OCI-LY1 (cell line): ENCODE data around the gene GFRA3.

Experiments
- H2AFZ ChIP-seq: fragments of 200-600 bp; sonication (generic), shearing (Covaris generic); 2 replicates; pipeline ENCODE4 v1.6.0; 2014; ENCODE audit warnings: antibody characterized with exemption, mild to moderate bottlenecking, low read length
- H3F3A ChIP-seq: fragments of 200-600 bp; sonication (generic), shearing (Covaris generic); 2 replicates; pipeline ENCODE4 v1.6.0; 2014; ENCODE audit warnings: mild to moderate bottlenecking, antibody characterized with exemption, low read length, moderate library complexity; ENCODE audit not compliant: insufficient read depth
- H3K27ac ChIP-seq: fragments of 200-600 bp; sonication (generic); 2 replicates; pipeline ENCODE4 v1.5.1; 2014; ENCODE audit warnings: low read length, mixed run types, mild to moderate bottlenecking, low read depth; ENCODE audit not compliant: poor library complexity, severe bottlenecking
- H3K27me3 ChIP-seq: fragments of 200-600 bp; sonication (generic); 2 replicates; pipeline ENCODE4 v1.6.0; 2014; ENCODE audit warnings: antibody characterized with exemption, mild to moderate bottlenecking, low read length, moderate library complexity; ENCODE audit not compliant: insufficient read depth
- H3K36me3 ChIP-seq: fragments of 200-600 bp; sonication (generic); 2 replicates; pipeline ENCODE4 v1.6.1; 2014; ENCODE audit warnings: mild to moderate bottlenecking, antibody characterized with exemption, low read length, moderate library complexity, mixed read lengths; ENCODE audit not compliant: insufficient read depth
- H3K4me1 ChIP-seq: fragments of 200-600 bp; sonication (generic); 2 replicates; pipeline ENCODE4 v1.5.1; 2014; ENCODE audit warnings: mild to moderate bottlenecking, low read length, moderate library complexity; ENCODE audit not compliant: insufficient read depth, severe bottlenecking
- H3K4me2 ChIP-seq: fragments of 200-600 bp; sonication (generic), shearing (Covaris generic); 2 replicates; pipeline ENCODE4 v1.6.1; 2014; ENCODE audit warnings: low read length
- H3K4me3 ChIP-seq: fragments of 200-600 bp; sonication (generic); 2 replicates; pipeline ENCODE4 v1.5.1; 2014; ENCODE audit warnings: low read length, low read depth, mild to moderate bottlenecking, mixed read lengths; ENCODE audit not compliant: poor library complexity, severe bottlenecking
- H3K79me2 ChIP-seq: fragments of 200-600 bp; shearing (Covaris generic); 2 replicates; pipeline ENCODE4 v1.6.1; 2016; ENCODE audit warnings: mixed run types, low read length, mixed read lengths; ENCODE audit not compliant: insufficient read depth
- H3K9ac ChIP-seq: fragments of 200-600 bp; sonication (generic), shearing (Covaris generic); 2 replicates; pipeline ENCODE4 v1.6.1; 2014; ENCODE audit warnings: mild to moderate bottlenecking, low read length, mixed read lengths
- H3K9me2 ChIP-seq: fragments of 200-600 bp; sonication (generic), shearing (Covaris generic); 2 replicates; pipeline ENCODE4 v1.6.1; 2014; ENCODE audit warnings: low read depth, mild to moderate bottlenecking, low read length, mixed read lengths
- H3K9me3 ChIP-seq: fragments of 200-600 bp; shearing (Covaris generic); 2 replicates; pipeline ENCODE4 v1.6.1; 2014; ENCODE audit warnings: low read length, mixed read lengths
- H4K20me1 ChIP-seq: fragments of 200-600 bp; sonication (generic), shearing (Covaris generic); 2 replicates; pipeline ENCODE4 v1.6.0; 2016; ENCODE audit warnings: mild to moderate bottlenecking, low read length; ENCODE audit not compliant: insufficient read depth
- EZH2 ChIP-seq: fragments of 200-600 bp; sonication (generic), shearing (Covaris generic); IDR thresholded peaks from 2 replicates; pipeline ENCODE4 v1.8.0; 2017; ENCODE audit warnings: borderline replicate concordance, mixed run types, mild to moderate bottlenecking, antibody characterized with exemption, low read length, moderate library complexity, mixed read lengths
- TF ChIP-seq, protein P1 (sequence below): fragments of 200-600 bp; sonication (generic), shearing (Covaris generic); IDR thresholded peaks from 2 replicates; pipeline ENCODE4 v1.5.1; 2017; ENCODE audit warnings: mild to moderate bottlenecking, antibody characterized with exemption, low read length, moderate library complexity, mixed read lengths

The GFRA3 gene

DNA sequence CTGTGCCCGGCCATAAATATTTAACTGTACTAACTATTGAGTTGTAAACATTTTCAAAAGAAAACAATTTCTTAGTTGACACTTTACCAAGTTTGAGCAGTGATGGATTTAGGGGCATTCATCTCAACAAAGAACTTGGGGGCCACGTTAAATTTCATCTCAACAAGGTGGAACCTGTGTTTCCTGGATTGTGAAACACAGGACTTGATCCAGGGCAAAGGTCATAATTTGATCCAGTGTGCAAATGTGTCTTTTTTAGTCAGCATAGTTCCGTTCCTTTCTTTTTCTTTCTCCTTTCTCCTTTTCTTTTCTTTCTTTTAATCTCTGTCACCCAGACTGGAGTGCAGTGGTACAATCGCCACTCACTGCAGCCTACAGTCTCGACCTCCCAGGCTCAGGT, 3.1 kb downstream of the GFRA3 start:
- no peak overlapping the region for H3K4me3 ChIP-seq
- no peaks in the 10 kb centered on the region for H3K36me3 ChIP-seq
- no peaks in the 10 kb centered on the region for H3K27me3 ChIP-seq
- no peak overlapping the region for H3K9ac ChIP-seq
- no peak overlapping the region for H3K4me2 ChIP-seq
- H2AFZ ChIP-seq = no peak overlapping the region
- no peaks in the 10 kb centered on the region for H3F3A ChIP-seq
- no peaks in the 10 kb centered on the region for H3K9me3 ChIP-seq
- peaks cover 8% of the 10 kb centered on the region for H3K4me1 ChIP-seq
- H3K27ac ChIP-seq = no peak overlapping the region
- no peaks in the 10 kb centered on the region for H3K9me2 ChIP-seq
- TF ChIP-seq, protein P1, sequence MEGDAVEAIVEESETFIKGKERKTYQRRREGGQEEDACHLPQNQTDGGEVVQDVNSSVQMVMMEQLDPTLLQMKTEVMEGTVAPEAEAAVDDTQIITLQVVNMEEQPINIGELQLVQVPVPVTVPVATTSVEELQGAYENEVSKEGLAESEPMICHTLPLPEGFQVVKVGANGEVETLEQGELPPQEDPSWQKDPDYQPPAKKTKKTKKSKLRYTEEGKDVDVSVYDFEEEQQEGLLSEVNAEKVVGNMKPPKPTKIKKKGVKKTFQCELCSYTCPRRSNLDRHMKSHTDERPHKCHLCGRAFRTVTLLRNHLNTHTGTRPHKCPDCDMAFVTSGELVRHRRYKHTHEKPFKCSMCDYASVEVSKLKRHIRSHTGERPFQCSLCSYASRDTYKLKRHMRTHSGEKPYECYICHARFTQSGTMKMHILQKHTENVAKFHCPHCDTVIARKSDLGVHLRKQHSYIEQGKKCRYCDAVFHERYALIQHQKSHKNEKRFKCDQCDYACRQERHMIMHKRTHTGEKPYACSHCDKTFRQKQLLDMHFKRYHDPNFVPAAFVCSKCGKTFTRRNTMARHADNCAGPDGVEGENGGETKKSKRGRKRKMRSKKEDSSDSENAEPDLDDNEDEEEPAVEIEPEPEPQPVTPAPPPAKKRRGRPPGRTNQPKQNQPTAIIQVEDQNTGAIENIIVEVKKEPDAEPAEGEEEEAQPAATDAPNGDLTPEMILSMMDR = no peak
- no peak for TF ChIP-seq EZH2
- no peaks in the 10 kb centered on the region for H3K79me2 ChIP-seq
- H4K20me1 ChIP-seq = no peaks in the 10 kb centered on the region

DNA sequence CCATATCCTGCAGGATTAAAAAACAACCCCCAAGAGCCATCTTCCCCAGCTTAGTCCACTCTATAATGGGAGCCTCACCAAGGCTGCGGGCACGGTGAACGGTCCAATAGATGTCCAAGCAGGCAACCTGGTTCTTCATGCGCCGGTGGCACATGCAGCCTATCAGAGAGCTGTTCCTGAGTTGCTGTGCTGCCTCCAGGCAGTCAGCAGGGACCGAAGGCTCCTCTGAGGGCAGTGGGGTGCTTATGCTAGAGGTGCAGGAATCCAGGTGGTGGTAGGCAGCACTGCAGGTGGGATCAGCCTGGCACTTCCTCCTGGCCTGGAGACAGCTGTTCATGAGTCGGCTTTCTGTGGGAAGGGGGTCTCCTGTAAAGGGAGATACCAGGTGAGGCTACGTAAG, 10.2 kb downstream of the GFRA3 start:
- Histone ChIP-seq H3F3A (no peaks in the 10 kb centered on the region), H3K9me3 (no peaks in the 10 kb centered on the region), H3K9me2 (no peaks in the 10 kb centered on the region), H2AFZ (no peak overlapping the region), H3K36me3 (no peaks in the 10 kb centered on the region), H3K9ac (no peak overlapping the region), H3K4me3 (no peak overlapping the region), H3K27me3 (peaks cover 3% of the 10 kb centered on the region; the same call in 1 of the 2 replicates), H3K79me2 (no peaks in the 10 kb centered on the region), H3K4me1 (no peaks in the 10 kb centered on the region), H3K4me2 (no peak overlapping the region), H4K20me1 (no peaks in the 10 kb centered on the region), H3K27ac (no peak overlapping the region)
- TF ChIP-seq, protein P1 = no peak
- TF ChIP-seq EZH2 = no peak

DNA sequence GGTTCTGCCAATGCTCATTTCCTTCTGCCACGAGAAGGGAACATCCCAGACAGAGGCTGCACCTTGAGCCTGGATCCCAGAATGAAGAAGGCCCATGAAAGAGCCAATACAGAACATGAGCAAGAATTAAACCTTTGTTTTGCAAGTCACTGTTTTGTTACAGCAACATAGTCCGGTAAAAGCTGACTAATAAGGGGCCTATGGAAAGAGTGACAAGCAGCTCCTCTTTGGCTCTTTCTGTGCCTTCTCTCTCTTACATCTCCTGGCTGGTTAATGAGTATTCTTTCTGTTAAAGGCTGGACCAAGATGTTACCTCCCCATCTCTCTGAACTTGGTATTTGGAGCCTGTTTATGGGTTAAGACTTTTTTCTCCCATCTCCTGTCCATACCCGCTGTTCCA, 10.8 kb downstream of the GFRA3 start:
- TF ChIP-seq, protein P1 = no peak
- TF ChIP-seq EZH2 = no peak
- Histone ChIP-seq H3K4me3 (no peak overlapping the region), H3K36me3 (no peaks in the 10 kb centered on the region), H3K27me3 (peaks cover 3% of the 10 kb centered on the region; the same call in 1 of the 2 replicates), H3K9ac (no peak overlapping the region), H4K20me1 (no peaks in the 10 kb centered on the region), H3K4me1 (no peaks in the 10 kb centered on the region), H2AFZ (no peak overlapping the region), H3K9me2 (no peaks in the 10 kb centered on the region), H3K9me3 (no peaks in the 10 kb centered on the region), H3K79me2 (no peaks in the 10 kb centered on the region), H3F3A (no peaks in the 10 kb centered on the region), H3K27ac (no peak overlapping the region), H3K4me2 (no peak overlapping the region)
